Endothelial cell of umbilical vein (primary cell): ENCODE data around the gene CDH23. TPM values are rescaled to one million over a fixed set of nuclear protein-coding genes. Genes with fewer than 3 reads are reported as not detected.

Experiments used
- BruUV-seq: library from RNA; stranded (reverse); fragments of 400-500 nt; replicated peaks from 2 replicates; lab custom pipeline; 2021; lab: Mats Ljungman, UMichigan
- CTCF ChIA-PET: fragments of 300-600, 350-600 bp; sonication (Branson Sonifier 250); formaldehyde crosslinking; loops from one replicate; lab custom pipeline; 2021; ENCODE audit warnings: antibody characterized with exemption, inconsistent platforms; lab: Charles Lee
- POLR2A ChIA-PET: fragments of 300-600, 350-600 bp; sonication (Branson Sonifier 250); formaldehyde crosslinking; loops from one replicate; lab custom pipeline; 2021; ENCODE audit warnings: antibody characterized with exemption, inconsistent platforms; lab: Charles Lee
- DNase-seq: peaks from one replicate; pipeline ENCODE4 v3.0.0-alpha.2; 2011; ENCODE audit warnings: low read depth, low spot score
- FAIRE-seq: peaks from 2 replicates; lab custom pipeline; 2011; peaks lifted over from hg19 to GRCh38; lab: Jason Lieb, UNC
- H2AFZ ChIP-seq: 2 replicates; pipeline ENCODE4 v1.6.0; 2012; ENCODE audit warnings: low read depth, low read length, control low read depth, inconsistent platforms
- H3K27ac ChIP-seq: 2 replicates; pipeline ENCODE4 v1.5.1; 2011; ENCODE audit warnings: low read depth, mild to moderate bottlenecking, control low read depth, low read length, moderate library complexity; ENCODE audit not compliant: insufficient read depth
- H3K27me3 ChIP-seq, 2 experiments: 2 replicates each; pipeline versions ENCODE4 v1.6.0 to v1.6.1; 2011; ENCODE audit warnings: low read length in 2 of 2, mixed read lengths in 1 of 2; ENCODE audit not compliant: control insufficient read depth in 2 of 2, insufficient read depth in 2 of 2
- H3K36me3 ChIP-seq, 2 experiments: 2 replicates in 1 of 2; 3 replicates in 1 of 2; pipeline ENCODE4 v1.5.1; 2011; ENCODE audit warnings: low read length in 2 of 2, mild to moderate bottlenecking in 1 of 2, moderate library complexity in 1 of 2; ENCODE audit not compliant: control insufficient read depth in 2 of 2, insufficient read depth in 2 of 2; ENCODE audit errors: extremely low read depth in 1 of 2
- H3K4me1 ChIP-seq: 3 replicates; pipeline ENCODE4 v1.5.1; 2011; ENCODE audit warnings: mild to moderate bottlenecking, low read length; ENCODE audit not compliant: control insufficient read depth, insufficient read depth; ENCODE audit errors: extremely low read depth
- H3K4me2 ChIP-seq: 2 replicates; pipeline ENCODE4 v1.6.1; 2011; ENCODE audit warnings: low read length, control low read depth, mixed read lengths; ENCODE audit not compliant: insufficient read depth
- H3K4me3 ChIP-seq, 3 experiments: fragments of 200-600 bp in 1 of 3; sonication (generic), shearing (Covaris generic) in 1 of 3; replicated peaks in 1 of 3; 2 replicates each; pipeline ENCODE4 v1.5.1; 2011 to 2016; ENCODE audit warnings: control low read depth in 3 of 3, low read length in 3 of 3, mild to moderate bottlenecking in 2 of 3, inconsistent platforms in 1 of 3, low read depth in 1 of 3, moderate library complexity in 1 of 3; ENCODE audit not compliant: insufficient read depth in 1 of 3
- H3K79me2 ChIP-seq: 2 replicates; pipeline ENCODE4 v1.6.0; 2012; ENCODE audit warnings: low read length, inconsistent platforms; ENCODE audit not compliant: control insufficient read depth, insufficient read depth
- H3K9ac ChIP-seq: replicated peaks from 2 replicates; pipeline ENCODE3; 2011; ENCODE audit warnings: low read length, control low read depth; ENCODE audit not compliant: insufficient read depth; ENCODE audit errors: extremely low read depth
- H3K9me1 ChIP-seq: replicated peaks from 3 replicates; pipeline ENCODE4 v1.6.0; 2011; ENCODE audit warnings: mild to moderate bottlenecking, low read length; ENCODE audit not compliant: control insufficient read depth, insufficient read depth; ENCODE audit errors: extremely low read depth
- H3K9me3 ChIP-seq: replicated peaks from 2 replicates; pipeline ENCODE4 v1.5.1; 2012; ENCODE audit warnings: low read length, inconsistent platforms; ENCODE audit not compliant: control insufficient read depth, insufficient read depth
- H4K20me1 ChIP-seq: replicated peaks from 2 replicates; pipeline ENCODE3; 2011; ENCODE audit warnings: mild to moderate bottlenecking, low read length; ENCODE audit not compliant: control insufficient read depth, insufficient read depth; ENCODE audit errors: extremely low read depth
- EZH2 ChIP-seq: IDR thresholded peaks from 2 replicates; pipeline ENCODE4 v1.6.1; 2012; ENCODE audit warnings: borderline replicate concordance, low read depth, mild to moderate bottlenecking, moderate library complexity, low read length, inconsistent platforms; ENCODE audit not compliant: severe bottlenecking
- FOS ChIP-seq: IDR thresholded peaks from 2 replicates; pipeline ENCODE4 v1.6.1; 2011; ENCODE audit warnings: mild to moderate bottlenecking, low read length, moderate library complexity, borderline replicate concordance; ENCODE audit not compliant: insufficient read depth
- GATA2 ChIP-seq: IDR thresholded peaks from 2 replicates; pipeline ENCODE4 v1.7.0; 2011; ENCODE audit warnings: low read depth, mild to moderate bottlenecking, moderate library complexity, mixed read lengths, low read length; ENCODE audit not compliant: insufficient read length, insufficient read depth
- JUN ChIP-seq: IDR thresholded peaks from 2 replicates; pipeline ENCODE4 v1.6.1; 2011; ENCODE audit warnings: borderline replicate concordance, low read depth; ENCODE audit not compliant: insufficient read length, insufficient read depth
- MAX ChIP-seq: IDR thresholded peaks from 2 replicates; pipeline ENCODE4 v1.6.1; 2011; ENCODE audit not compliant: insufficient read depth, insufficient read length
- MYC ChIP-seq: IDR thresholded peaks from one replicate; pipeline ENCODE4 v1.6.1; 2011; ENCODE audit warnings: mild to moderate bottlenecking, low read depth, low read length
- POLR2A ChIP-seq: IDR thresholded peaks from 2 replicates; pipeline ENCODE4 v1.6.1; 2012; ENCODE audit warnings: low read depth, mild to moderate bottlenecking, control low read depth, low read length
- dilution Hi-C: fragments of 300-500 bp; cut with MboI; formaldehyde crosslinking; loops from one replicate; pipeline ENCODE4 v1.15.0; 2019; ENCODE audit warnings: low sequenced_read_pairs; ENCODE audit not compliant: extremely low pct_ligation_motif_present
- intact Hi-C: fragments of 100-400 bp; cut with micrococcal nuclease; formaldehyde crosslinking; loops from one replicate; pipeline ENCODE4 v1.10.0; 2022
- polyA plus RNA-seq, 4 experiments: library from polyadenylated mRNA; depleted of rRNA in 3 of 4; stranded (reverse) in 3 of 4; unstranded in 1 of 4; fragments of >200 nt; gene quantifications; 2 replicates each; pipeline versions ENCODE4 v1.2.1 to v1.2.3, GENCODE V29; 2011 to 2012; ENCODE audit warnings: missing spikeins in 1 of 4
- total RNA-seq: library from RNA; stranded (reverse); gene quantifications from 2 replicates; pipeline ENCODE4 v1.2.3, GENCODE V29; 2021

The CDH23 gene
- total and polyA plus RNA-seq, 2 donors (not counting 3 experiments of a cell fraction or from before 2014, with no cell fraction given): not detected

DNA sequence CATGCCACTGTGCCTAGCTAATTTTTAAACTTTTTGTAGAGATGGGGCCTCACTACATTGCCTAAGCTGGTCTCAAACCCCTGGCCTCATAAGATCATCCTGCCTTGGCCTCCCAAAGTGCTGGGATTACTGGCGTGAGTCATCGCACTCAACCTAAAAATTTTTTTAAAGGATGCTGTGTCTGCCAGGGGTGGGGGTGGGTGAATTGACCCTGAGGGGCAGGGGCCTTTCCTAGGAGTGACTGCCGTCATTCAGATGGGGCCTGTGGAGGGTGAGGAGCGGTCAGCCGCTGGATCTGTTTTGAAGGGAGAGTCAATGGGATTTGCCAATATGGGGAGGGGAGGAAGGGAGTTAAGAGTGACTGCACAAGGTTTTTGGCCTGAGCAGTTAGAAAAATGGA, 233.4 kb downstream of the CDH23 start:
- no peaks in the 10 kb centered on the region for H3K79me2 ChIP-seq
- no peaks in the 10 kb centered on the region for H3K4me1 ChIP-seq
- POLR2A ChIA-PET: no interaction called here
- H3K4me2 ChIP-seq: no peak overlapping the region
- peaks cover 3 to 4% of the 10 kb centered on the region in 2 experiments for H3K27me3 ChIP-seq
- H3K27ac ChIP-seq: no peak overlapping the region
- CTCF ChIA-PET: interaction anchor here (1.1 kb wide), 1 partner anchor 22 kb away, joined by 3 read pairs; no protein-coding TSS in a partner anchor
- H3K36me3 ChIP-seq: no peaks in the 10 kb centered on the region
- DNase-seq (no peak), FAIRE-seq (no peak)
- no peak for TF ChIP-seq FOS
- no peak for TF ChIP-seq POLR2A
- TF ChIP-seq GATA2: no peak
- no peak for TF ChIP-seq JUN
- H3K9me3 ChIP-seq: no peaks in the 10 kb centered on the region
- H3K9me1 ChIP-seq: no peaks in the 10 kb centered on the region
- H3K4me3 ChIP-seq: no peak overlapping the region
- no TSS peak for BruUV-seq
- H4K20me1 ChIP-seq: no peaks in the 10 kb centered on the region
- intact Hi-C loops: no loop called here
- H3K9ac ChIP-seq: no peak overlapping the region
- dilution Hi-C loops: no loop called here
- H2AFZ ChIP-seq: no peak overlapping the region

GRCh38 chr10:71631007-71631861, 234.5 kb downstream of the CDH23 start:
- Histone ChIP-seq H3K9ac (no peak overlapping the region), H3K4me2 (no peak overlapping the region), H3K4me1 (no peaks in the 10 kb centered on the region), H3K79me2 (no peaks in the 10 kb centered on the region), H3K27ac (no peak overlapping the region), H3K4me3 (no peak overlapping the region), H3K27me3 (peaks cover 3 to 4% of the 10 kb centered on the region in 2 experiments), H3K9me3 (no peaks in the 10 kb centered on the region), H3K9me1 (no peaks in the 10 kb centered on the region), H3K36me3 (no peaks in the 10 kb centered on the region), H2AFZ (no peak overlapping the region), H4K20me1 (no peaks in the 10 kb centered on the region)
- BruUV-seq: no TSS peak
- ChIA-PET CTCF (interaction anchor here (1.1 kb wide), 1 partner anchor 23 kb away, joined by 3 read pairs; no protein-coding TSS in a partner anchor), POLR2A (no interaction called here)
- intact Hi-C loops: no loop called here
- no peak for FAIRE-seq
- TF ChIP-seq POLR2A (no peak), MYC (no peak), MAX (no peak), EZH2 (no peak)
- DNase-seq: no peak
- dilution Hi-C loops: no loop called here
